Esophagus squamous epithelium (tissue), 5 donors: ENCODE measurements around the gene GRK7. TPM values are rescaled to one million over a fixed set of nuclear protein-coding genes. Genes with fewer than 3 reads are reported as not detected.
A peak's percentile ranks its signal among the peaks of the same experiment; 100 is the strongest.

Experiments used
- DNase-seq: peaks from one replicate; lab custom pipeline; 2025; lab: John Stamatoyannopoulos, UW
- H3K27ac ChIP-seq, 4 donors: fragments of 200-600 bp; sonication (generic); one replicate each; pipeline ENCODE4 v1.5.1; 2016 to 2019; ENCODE audit warnings: mild to moderate bottlenecking in 1 of 4
- H3K27me3 ChIP-seq, 4 donors: fragments of 200-600 bp; sonication (generic); 1 replicate in 3 of 4; 2 replicates in 1 of 4; pipeline versions ENCODE4 v1.5.1 to v1.6.0; 2017 to 2021; ENCODE audit warnings: antibody characterized with exemption in 1 of 4
- H3K36me3 ChIP-seq, 3 donors: fragments of 200-600 bp; sonication (generic); one replicate each; pipeline ENCODE4 v1.5.1; 2016 to 2019
- H3K4me1 ChIP-seq, 3 donors: fragments of 200-600 bp; sonication (generic); one replicate each; pipeline ENCODE4 v1.5.1; 2017 to 2019
- H3K4me3 ChIP-seq, 4 donors: fragments of 200-600 bp; sonication (generic); 1 replicate in 3 of 4; 2 replicates in 1 of 4; pipeline ENCODE4 v1.5.1; 2016 to 2019; ENCODE audit warnings: mild to moderate bottlenecking in 2 of 4, moderate library complexity in 1 of 4
- H3K9me3 ChIP-seq, 3 donors: fragments of 200-600 bp; sonication (generic); one replicate each; pipeline ENCODE4 v1.5.1; 2016 to 2019
- CTCF ChIP-seq, 6 experiments: fragments of 450-650 bp in 4 of 6; fragments of 200-600 bp in 2 of 6; sonication (generic) in 2 of 6; IDR thresholded peaks; one replicate each; pipeline ENCODE4 v1.5.1; 2016 to 2019; ENCODE audit warnings: antibody characterized with exemption in 6 of 6, mild to moderate bottlenecking in 4 of 6, moderate library complexity in 4 of 6
- POLR2A ChIP-seq, 4 donors: fragments of 450-650 bp; IDR thresholded peaks; one replicate each; pipeline ENCODE4 v1.6.1; 2017; ENCODE audit warnings: antibody characterized with exemption in 4 of 4, mild to moderate bottlenecking in 4 of 4, moderate library complexity in 3 of 4
- WGBS, 2 donors: methylation state at CpG; one replicate each; pipeline ENCODE4 v1.1.5; 2018; 5-methylcytosine and 5-hydroxymethylcytosine counted together
- intact Hi-C: fragments of 100-400 bp; cut with DNase I; formaldehyde crosslinking; loops from one replicate; pipeline ENCODE4 v1.15.0; 2022
- total RNA-seq, 4 donors: library from RNA; depleted of rRNA; stranded (reverse); fragments of >200 nt; gene quantifications; one replicate each; pipeline ENCODE4 v1.1.0, GENCODE V29; 2016
- donor health status: DM: yes; HTN: yes; CAD: no.

GRK7 gene
- total RNA-seq, 4 donors from 2014 or later = 0.08 TPM; not detected in 3

- no peaks in the 10 kb centered on the region for H3K27me3 ChIP-seq
- no peak for TF ChIP-seq POLR2A (IDR thresholded peaks at IDR 0.05)
- TF ChIP-seq CTCF (IDR thresholded peaks at IDR 0.05) = no peak
- H3K4me1 ChIP-seq = peaks cover 16 to 36% (median 23%) of the 10 kb centered on the region in 3 donors
- no peaks in the 10 kb centered on the region for H3K9me3 ChIP-seq
- DNase-seq = no peak
- H3K36me3 ChIP-seq = no peaks in the 10 kb centered on the region
- H3K4me3 ChIP-seq = no peak overlapping the region
- no peak overlapping the region for H3K27ac ChIP-seq
- intact Hi-C loops = no loop called here
- 86 to 100% methylated on average over 1 of the region's 1 CpG for WGBS, 2 donors
Observed at GRCh38 chr3:141792495-141792894, 29.3 kb downstream of the GRK7 start.

- TF ChIP-seq CTCF (IDR thresholded peaks at IDR 0.05) (no peak), POLR2A (IDR thresholded peaks at IDR 0.05) (no peak)
- Histone ChIP-seq H3K4me3 (no peak overlapping the region), H3K27ac (no peak overlapping the region), H3K27me3 (no peaks in the 10 kb centered on the region), H3K4me1 (peaks cover 26 to 47% (median 34%) of the 10 kb centered on the region in 3 donors), H3K36me3 (no peaks in the 10 kb centered on the region), H3K9me3 (no peaks in the 10 kb centered on the region)
- DNase-seq = no peak
- WGBS, 2 donors = 90 to 91% methylated on average over 4 to 6 of the region's 8 CpGs
- intact Hi-C loops = no loop called here
Observed at GRCh38 chr3:141793476-141794260, 30.5 kb downstream of the GRK7 start.

GRCh38 chr3:141795276-141795675 lies 32.1 kb downstream of the GRK7 start:
- no peak overlapping the region for H3K4me3 ChIP-seq
- WGBS, 2 donors = 35 to 68% methylated on average over 4 of the region's 4 CpGs
- no peak for DNase-seq
- H3K36me3 ChIP-seq = no peaks in the 10 kb centered on the region
- no peaks in the 10 kb centered on the region for H3K9me3 ChIP-seq
- H3K4me1 ChIP-seq = peaks cover 26 to 55% (median 34%) of the 10 kb centered on the region in 3 donors
- no peaks in the 10 kb centered on the region for H3K27me3 ChIP-seq
- H3K27ac ChIP-seq = peak overlapping the region in 2 of 4 donors; percentile 82 to 89
- intact Hi-C loops = no loop called here
- TF ChIP-seq POLR2A (IDR thresholded peaks at IDR 0.05) = no peak
- no peak for TF ChIP-seq CTCF (IDR thresholded peaks at IDR 0.05)

GRCh38 chr3:141795741-141796080 lies 32.5 kb downstream of the GRK7 start:
- 66 to 77% methylated on average over 5 of the region's 5 CpGs for WGBS, 2 donors

More at GRCh38 chr3:141795741-141796080, 32.5 kb downstream of the GRK7 start:
- H3K27ac ChIP-seq = peak overlapping the region in 3 of 4 donors; percentile 82 to 91 (median 89)
- H3K4me3 ChIP-seq = no peak overlapping the region
- intact Hi-C loops = no loop called here
- DNase-seq = no peak
- no peaks in the 10 kb centered on the region for H3K36me3 ChIP-seq
- no peaks in the 10 kb centered on the region for H3K27me3 ChIP-seq
- no peak for TF ChIP-seq POLR2A (IDR thresholded peaks at IDR 0.05)
- TF ChIP-seq CTCF (IDR thresholded peaks at IDR 0.05) = no peak
- H3K9me3 ChIP-seq = no peaks in the 10 kb centered on the region
- peaks cover 26 to 55% (median 34%) of the 10 kb centered on the region in 3 donors for H3K4me1 ChIP-seq
